Subcutaneous preadipocyte (primary cell): ENCODE measurements around the gene TMEM266. TPM values are rescaled to one million over a fixed set of nuclear protein-coding genes. Genes with fewer than 3 reads are reported as not detected.

Experiments used
- total RNA-seq: library from RNA; depleted of rRNA; stranded (reverse); fragments of >200 nt; gene quantifications from 2 replicates; pipeline ENCODE4 v1.2.3, GENCODE V29; 2012

TMEM266 gene, protein sequence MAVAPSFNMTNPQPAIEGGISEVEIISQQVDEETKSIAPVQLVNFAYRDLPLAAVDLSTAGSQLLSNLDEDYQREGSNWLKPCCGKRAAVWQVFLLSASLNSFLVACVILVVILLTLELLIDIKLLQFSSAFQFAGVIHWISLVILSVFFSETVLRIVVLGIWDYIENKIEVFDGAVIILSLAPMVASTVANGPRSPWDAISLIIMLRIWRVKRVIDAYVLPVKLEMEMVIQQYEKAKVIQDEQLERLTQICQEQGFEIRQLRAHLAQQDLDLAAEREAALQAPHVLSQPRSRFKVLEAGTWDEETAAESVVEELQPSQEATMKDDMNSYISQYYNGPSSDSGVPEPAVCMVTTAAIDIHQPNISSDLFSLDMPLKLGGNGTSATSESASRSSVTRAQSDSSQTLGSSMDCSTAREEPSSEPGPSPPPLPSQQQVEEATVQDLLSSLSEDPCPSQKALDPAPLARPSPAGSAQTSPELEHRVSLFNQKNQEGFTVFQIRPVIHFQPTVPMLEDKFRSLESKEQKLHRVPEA
- total RNA-seq, result not detected in 2 replicates

DNA sequence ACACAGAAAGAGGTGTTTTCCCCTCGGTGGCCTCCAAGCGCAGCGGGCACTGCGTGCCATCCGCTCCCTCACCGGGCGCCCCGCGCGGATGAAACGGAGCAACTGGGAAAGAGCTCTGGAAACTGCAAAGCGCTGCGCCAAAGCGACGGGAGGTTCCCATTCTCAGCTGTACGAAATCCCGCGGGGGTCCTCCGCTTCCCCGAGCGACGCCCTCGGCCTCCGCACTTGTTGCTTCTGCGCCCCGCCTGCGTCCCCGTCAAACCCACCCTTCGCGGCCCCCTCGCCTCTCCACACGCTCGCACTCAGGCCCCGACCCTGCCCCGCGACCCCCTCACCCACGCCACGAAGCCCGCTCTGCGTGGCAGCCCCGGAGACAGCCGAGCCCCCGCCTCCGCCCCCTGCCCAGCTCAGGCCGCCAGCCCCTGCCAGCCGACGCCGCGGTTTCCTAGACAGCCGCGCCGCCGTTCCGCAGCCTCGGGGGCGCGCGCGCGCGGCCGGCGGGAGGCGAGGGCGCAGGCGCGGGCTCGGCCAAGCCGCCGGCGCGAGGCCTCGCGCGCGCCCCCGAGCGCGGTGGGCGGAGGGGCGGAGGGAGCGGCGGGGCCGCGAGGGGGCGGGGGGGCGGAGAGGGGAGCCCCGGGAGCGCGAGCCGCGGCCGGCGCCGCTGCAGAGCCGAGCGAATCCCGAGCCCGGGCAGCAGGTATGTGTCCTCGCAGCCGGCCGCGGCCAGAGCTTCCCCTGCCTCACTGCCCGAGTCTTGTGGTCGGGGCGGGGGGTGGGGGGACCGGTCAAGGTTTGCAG is at the start of gene TMEM266:
Gene TMEM266 (plus strand): TSS at position 666 of the 798 bp plus-strand sequence. CDS start 74,279 bp downstream, outside the sequence.

GRCh38 chr15:76011627-76012551 is 47.9 kb upstream of the TMEM266 start, which contains the start of gene NRG4:
Gene NRG4 (minus strand): TSS chr15:76012424. CDS start chr15:76011230, 1,194 bp downstream.

Other genes starting within 250 kb of the TMEM266 start
- 36.4 and 49.5 TPM in 2 replicates for gene UBE2Q2, start 216.5 kb upstream of the TMEM266 start, total RNA-seq
- 22.0 and 31.9 TPM in 2 replicates for gene FBXO22, start 156.1 kb upstream of the TMEM266 start, total RNA-seq
- not detected in 2 replicates for gene NRG4, start 47.6 kb upstream of the TMEM266 start, total RNA-seq